SK-N-SH treated with all-trans-retinoic acid at 6 μM for 48 hours (cell line): ENCODE data around the gene AGL.
A peak's percentile ranks its signal among the peaks of the same experiment; 100 is the strongest.
"Not testable (repeated sequence)": the region's sequence is repeated elsewhere in the genome, so short reads cannot be mapped to it uniquely, and the experiment has no call there.

Experiments
- ATAC-seq: fragments of 200-7000 bp; cut with Tn5 transposase; 3 replicates; pipeline ENCODE4 v1.9.1; 2020; ENCODE audit warnings: mild to moderate bottlenecking, moderate library complexity
- ARNTL ChIP-seq: fragments of 450-650 bp; formaldehyde crosslinking; IDR thresholded peaks from 2 replicates; pipeline ENCODE4 v1.5.0; 2020; ENCODE audit warnings: low read depth, mild to moderate bottlenecking, moderate library complexity, borderline replicate concordance
- BACH2 ChIP-seq: fragments of 250-450 bp; sonication (Bioruptor Pico); IDR thresholded peaks from 2 replicates; pipeline ENCODE4 v1.9.0; 2021; ENCODE audit warnings: mild to moderate bottlenecking, borderline replicate concordance
- CREB5 ChIP-seq: fragments of 250-450 bp; sonication (Bioruptor Pico); IDR thresholded peaks from 2 replicates; pipeline ENCODE4 v1.5.1; 2020; ENCODE audit warnings: low read depth, mild to moderate bottlenecking, moderate library complexity
- CSDC2 ChIP-seq: fragments of 250-450 bp; sonication (Bioruptor Pico); IDR thresholded peaks from 2 replicates; pipeline ENCODE4 v1.5.0; 2020; ENCODE audit warnings: mild to moderate bottlenecking, moderate library complexity
- CSRNP3 ChIP-seq: fragments of 250-450 bp; sonication (Bioruptor Pico); IDR thresholded peaks from 2 replicates; pipeline ENCODE4 v1.5.1; 2021; ENCODE audit warnings: mild to moderate bottlenecking, moderate library complexity
- ESRRG ChIP-seq: fragments of 250-450 bp; sonication (Bioruptor Pico); IDR thresholded peaks from 2 replicates; pipeline ENCODE4 v1.6.1; 2021; ENCODE audit warnings: mild to moderate bottlenecking
- GLIS3 ChIP-seq: fragments of 250-450 bp; sonication (Bioruptor Pico); IDR thresholded peaks from 2 replicates; pipeline ENCODE4 v1.5.0; 2020; ENCODE audit warnings: mild to moderate bottlenecking, moderate library complexity
- ISL1 ChIP-seq: fragments of 250-450 bp; sonication (Bioruptor Pico); IDR thresholded peaks from 2 replicates; pipeline ENCODE4 v2.1.2; 2022; ENCODE audit warnings: mild to moderate bottlenecking, moderate library complexity
- OSR1 ChIP-seq: fragments of 250-450 bp; sonication (Bioruptor Pico); IDR thresholded peaks from 2 replicates; pipeline ENCODE4 v1.8.0; 2022; ENCODE audit warnings: moderate library complexity, mild to moderate bottlenecking, inconsistent platforms
- POU6F1 ChIP-seq: fragments of 250-450 bp; sonication (Bioruptor Pico); IDR thresholded peaks from 2 replicates; pipeline ENCODE4 v1.8.0; 2021; ENCODE audit warnings: low read depth, mild to moderate bottlenecking, moderate library complexity, borderline replicate concordance
- PPARA ChIP-seq: fragments of 250-450 bp; sonication (Bioruptor Pico); IDR thresholded peaks from 2 replicates; pipeline ENCODE4 v1.5.0; 2020; ENCODE audit warnings: mild to moderate bottlenecking, borderline replicate concordance
- RARB ChIP-seq: fragments of 250-450 bp; sonication (Bioruptor Pico); IDR thresholded peaks from 2 replicates; pipeline ENCODE4 v1.8.0; 2021; ENCODE audit warnings: mild to moderate bottlenecking, moderate library complexity
- SNAI2 ChIP-seq: fragments of 250-450 bp; sonication (Bioruptor Pico); IDR thresholded peaks from 2 replicates; pipeline ENCODE4 v1.5.0; 2020; ENCODE audit warnings: mild to moderate bottlenecking, moderate library complexity
- TCF4 ChIP-seq: fragments of 250-450 bp; sonication (Bioruptor Pico); IDR thresholded peaks from 2 replicates; pipeline ENCODE4 v1.8.0; 2021; ENCODE audit warnings: mild to moderate bottlenecking, moderate library complexity, borderline replicate concordance
- TOX ChIP-seq: fragments of 250-450 bp; sonication (Bioruptor Pico); IDR thresholded peaks from 2 replicates; pipeline ENCODE4 v1.8.0; 2021; ENCODE audit warnings: mild to moderate bottlenecking, moderate library complexity, borderline replicate concordance
- TSHZ2 ChIP-seq: fragments of 250-450 bp; sonication (Bioruptor Pico); IDR thresholded peaks from 2 replicates; pipeline ENCODE4 v1.5.0; 2020; ENCODE audit warnings: mild to moderate bottlenecking, moderate library complexity
- ZC3H10 ChIP-seq: fragments of 250-450 bp; sonication (Bioruptor Pico); IDR thresholded peaks from 2 replicates; pipeline ENCODE4 v1.5.1; 2021; ENCODE audit warnings: mild to moderate bottlenecking, moderate library complexity
- ZFP3 ChIP-seq: fragments of 250-450 bp; sonication (Bioruptor Pico); IDR thresholded peaks from 2 replicates; pipeline ENCODE4 v1.5.0; 2020; ENCODE audit warnings: mild to moderate bottlenecking, moderate library complexity
- ZFP30 ChIP-seq: fragments of 450-650 bp; formaldehyde crosslinking; IDR thresholded peaks from 2 replicates; pipeline ENCODE4 v1.5.0; 2022; ENCODE audit warnings: mild to moderate bottlenecking, moderate library complexity
- ZNF565 ChIP-seq: fragments of 450-650 bp; formaldehyde crosslinking; conservative IDR thresholded peaks from 2 replicates; pipeline ENCODE4 v1.5.0; 2020; ENCODE audit warnings: low read depth, mild to moderate bottlenecking, moderate library complexity
- ZNF8 ChIP-seq: fragments of 450-650 bp; formaldehyde crosslinking; IDR thresholded peaks from 2 replicates; pipeline ENCODE4 v1.5.0; 2020; ENCODE audit warnings: mild to moderate bottlenecking, moderate library complexity

AGL gene

GRCh38 chr1:99955375-99955774 lies 105.2 kb downstream of the AGL start:
- no peak for ATAC-seq
- no peak for TF ChIP-seq ZNF565 (CRISPR knock-in tag)
- TF ChIP-seq TCF4 = no peak
- TF ChIP-seq PPARA = no peak
- TF ChIP-seq SNAI2 (CRISPR knock-in tag) = no peak
- TF ChIP-seq ARNTL = no peak

GRCh38 chr1:99956755-99957154 lies 106.6 kb downstream of the AGL start:
- TF ChIP-seq ZC3H10 (CRISPR knock-in tag) (no peak), PPARA (no peak), SNAI2 (CRISPR knock-in tag) (no peak), ZNF8 (CRISPR knock-in tag) (no peak)
- ATAC-seq = peak; percentile 42; the same call in 2 of the 3 replicates

- ATAC-seq = no peak
These were observed 107.7 kb downstream of the AGL start for GRCh38 chr1:99957818-99958217.

GRCh38 chr1:99959189-99959705 lies 109.1 kb downstream of the AGL start:
- not testable (repeated sequence) for ATAC-seq

More at GRCh38 chr1:99957818-99958217, 107.7 kb downstream of the AGL start:
- TF ChIP-seq ZNF565 (CRISPR knock-in tag) = no peak
- no peak for TF ChIP-seq TOX (CRISPR knock-in tag)
- no peak for TF ChIP-seq BACH2 (CRISPR knock-in tag)
- no peak for TF ChIP-seq GLIS3 (CRISPR knock-in tag)
- no peak for TF ChIP-seq PPARA
- TF ChIP-seq CSDC2 (CRISPR knock-in tag) = no peak
- TF ChIP-seq ZFP3 (CRISPR knock-in tag) = no peak
- no peak for TF ChIP-seq ARNTL
- TF ChIP-seq CSRNP3 (CRISPR knock-in tag) = no peak
- no peak for TF ChIP-seq ZC3H10 (CRISPR knock-in tag)
- TF ChIP-seq RARB = no peak

- ATAC-seq = not testable (repeated sequence)
These were observed 110.1 kb downstream of the AGL start for GRCh38 chr1:99960260-99960659.

- ATAC-seq = peak; percentile 83
- TF ChIP-seq ZFP30 (CRISPR knock-in tag) (no peak), CREB5 (CRISPR knock-in tag) (no peak), ZC3H10 (CRISPR knock-in tag) (no peak), TSHZ2 (no peak), ZNF565 (CRISPR knock-in tag) (no peak), TCF4 (no peak), ZFP3 (CRISPR knock-in tag) (no peak), CSRNP3 (CRISPR knock-in tag) (no peak), POU6F1 (CRISPR knock-in tag) (no peak), PPARA (no peak), OSR1 (no peak), ESRRG (CRISPR knock-in tag) (no peak), ZNF8 (CRISPR knock-in tag) (no peak), ISL1 (CRISPR knock-in tag) (no peak), SNAI2 (CRISPR knock-in tag) (no peak), GLIS3 (CRISPR knock-in tag) (no peak)
- TF ChIP-seq, all 23 proteins: peak for 0
These were observed 113.1 kb downstream of the AGL start for GRCh38 chr1:99963041-99963795.
